Body of pancreas (tissue), 4 donors: ENCODE results near the gene GPR107.

ENCODE experiments used
- POLR2A ChIP-seq, 3 donors: fragments of 450-650 bp; IDR thresholded peaks; one replicate each; pipeline ENCODE4 v1.6.1; 2016; ENCODE audit warnings: antibody characterized with exemption in 3 of 3, mild to moderate bottlenecking in 2 of 3
- TF ChIP-seq, protein P1 (sequence below), 7 experiments: fragments of 450-650 bp in 4 of 7; fragments of 200-600 bp in 3 of 7; sonication (generic) in 3 of 7; IDR thresholded peaks; one replicate each; pipeline ENCODE4 v1.5.1; 2016 to 2019; ENCODE audit warnings: antibody characterized with exemption in 7 of 7

DNA sequence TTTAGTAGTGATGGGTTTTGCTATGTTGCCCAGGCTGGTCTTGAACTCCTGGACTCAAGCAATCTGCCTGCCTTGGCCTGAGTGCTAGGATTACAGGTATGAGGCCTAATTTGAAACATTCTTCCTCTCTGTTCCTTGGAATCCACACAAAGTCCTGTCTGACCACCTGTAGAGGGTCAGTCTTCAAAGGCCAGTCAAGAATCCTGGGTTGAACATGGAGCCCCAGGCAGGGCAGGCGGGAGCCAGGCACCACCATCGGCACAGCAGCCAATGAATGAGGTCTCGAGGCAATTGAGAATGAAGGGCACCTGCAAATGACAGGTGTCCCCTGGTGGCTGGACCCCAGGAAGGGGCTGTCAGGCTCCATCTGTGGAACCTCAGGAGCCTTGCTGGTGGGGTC is 101.1 kb downstream of the GPR107 start:
- TF ChIP-seq, protein P1, sequence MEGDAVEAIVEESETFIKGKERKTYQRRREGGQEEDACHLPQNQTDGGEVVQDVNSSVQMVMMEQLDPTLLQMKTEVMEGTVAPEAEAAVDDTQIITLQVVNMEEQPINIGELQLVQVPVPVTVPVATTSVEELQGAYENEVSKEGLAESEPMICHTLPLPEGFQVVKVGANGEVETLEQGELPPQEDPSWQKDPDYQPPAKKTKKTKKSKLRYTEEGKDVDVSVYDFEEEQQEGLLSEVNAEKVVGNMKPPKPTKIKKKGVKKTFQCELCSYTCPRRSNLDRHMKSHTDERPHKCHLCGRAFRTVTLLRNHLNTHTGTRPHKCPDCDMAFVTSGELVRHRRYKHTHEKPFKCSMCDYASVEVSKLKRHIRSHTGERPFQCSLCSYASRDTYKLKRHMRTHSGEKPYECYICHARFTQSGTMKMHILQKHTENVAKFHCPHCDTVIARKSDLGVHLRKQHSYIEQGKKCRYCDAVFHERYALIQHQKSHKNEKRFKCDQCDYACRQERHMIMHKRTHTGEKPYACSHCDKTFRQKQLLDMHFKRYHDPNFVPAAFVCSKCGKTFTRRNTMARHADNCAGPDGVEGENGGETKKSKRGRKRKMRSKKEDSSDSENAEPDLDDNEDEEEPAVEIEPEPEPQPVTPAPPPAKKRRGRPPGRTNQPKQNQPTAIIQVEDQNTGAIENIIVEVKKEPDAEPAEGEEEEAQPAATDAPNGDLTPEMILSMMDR (IDR thresholded peaks at IDR 0.05), result no peak
- no peak for TF ChIP-seq POLR2A (IDR thresholded peaks at IDR 0.05)
